ENCODE measurements around the gene HOPX. TPM values are rescaled to one million over a fixed set of nuclear protein-coding genes. Genes with fewer than 3 reads are reported as not detected.
"Not testable (repeated sequence)": the region's sequence is repeated elsewhere in the genome, so short reads cannot be mapped to it uniquely, and the experiment has no call there.

Gene HOPX
- 2.6 and 3.1 TPM in 2 replicates for total RNA-seq

GRCh38 chr4:56681158-56681852 lies at the start of gene HOPX:
Gene HOPX, minus strand, starts transcription at chr4:56681296. Its CDS starts 23,480 bp downstream, at chr4:56657816.
- DNase-seq: no peak

DNA sequence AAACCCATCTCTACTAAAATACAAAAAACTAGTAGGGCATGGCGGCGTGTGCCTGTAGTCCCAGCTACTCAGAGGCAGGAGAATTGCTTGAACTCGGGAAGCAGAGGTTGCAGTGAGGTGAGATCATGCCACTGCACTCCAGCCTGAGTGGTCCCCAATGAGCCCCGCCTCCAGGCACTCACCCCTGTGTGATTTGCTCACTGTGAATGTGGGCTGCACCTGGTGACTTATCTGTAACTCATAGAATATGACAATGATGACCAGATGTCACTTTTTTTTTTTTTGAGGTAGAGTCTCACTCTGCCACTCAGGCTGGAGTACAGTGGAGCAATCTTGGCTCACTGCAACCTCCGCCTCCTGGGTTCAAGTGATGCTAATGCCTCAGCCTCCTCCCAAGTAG lies 49.0 kb upstream of the HOPX start:
- DNase-seq: no peak

- peak; percentile 43 for DNase-seq
Measured at GRCh38 chr4:56728512-56728911, 47.4 kb upstream of the HOPX start.

- DNase-seq: no peak
Measured at GRCh38 chr4:56727150-56727549, 46.1 kb upstream of the HOPX start.

DNA sequence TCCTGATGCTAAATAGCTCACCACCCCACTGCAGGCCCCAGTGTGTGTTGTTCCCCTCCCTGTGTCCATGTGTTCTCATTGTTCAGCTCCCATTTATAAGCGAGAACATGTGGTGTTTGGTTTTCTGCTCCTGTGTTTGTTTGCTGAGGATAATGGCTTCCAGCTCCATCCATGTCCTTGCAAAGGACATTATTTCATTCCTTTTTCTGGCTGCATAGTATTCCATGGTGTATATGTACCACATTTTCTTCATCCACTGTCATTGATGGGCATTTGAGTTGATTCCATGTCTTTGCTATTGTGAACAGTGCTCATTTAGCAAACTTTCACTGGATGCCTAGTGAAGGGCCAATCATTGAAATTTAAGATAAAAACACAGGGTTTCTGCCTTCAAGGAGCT lies 45.5 kb upstream of the HOPX start:
- not testable (repeated sequence) for DNase-seq

DNA sequence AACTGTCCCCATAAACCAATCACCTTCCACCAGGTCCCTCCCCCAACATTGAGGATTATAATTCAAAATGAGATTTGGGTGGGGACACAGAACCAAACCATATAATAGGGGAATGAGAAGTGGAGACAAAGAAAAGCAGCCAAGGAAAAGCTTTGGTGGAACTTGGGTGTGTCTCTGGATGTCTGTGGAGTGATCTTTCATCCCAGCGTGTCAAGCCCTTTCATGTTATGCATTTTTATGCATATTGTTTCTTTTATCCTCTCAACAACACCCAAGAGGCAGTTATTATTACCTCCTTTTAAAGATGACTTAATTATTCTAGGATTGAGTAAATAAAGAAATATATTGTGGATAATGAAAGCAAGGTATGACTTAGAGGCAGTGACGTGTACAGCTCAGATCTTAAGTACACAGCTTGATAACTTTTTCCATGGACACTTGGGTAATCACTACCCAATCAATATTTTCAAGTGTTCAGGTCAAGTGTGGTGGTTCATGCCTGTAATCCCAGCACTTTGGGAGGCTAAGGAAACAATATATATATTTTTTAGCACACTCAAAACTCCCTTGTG lies 42.6 kb upstream of the HOPX start:
- DNase-seq: no peak

- DNase-seq: peak; percentile 6
Measured at GRCh38 chr4:56723201-56723605, 42.1 kb upstream of the HOPX start.

GRCh38 chr4:56708146-56708545 lies 27.1 kb upstream of the HOPX start:
- no peak for DNase-seq

GRCh38 chr4:56705966-56706365 lies 24.9 kb upstream of the HOPX start:
- DNase-seq: no peak

GRCh38 chr4:56705334-56705733 lies 24.2 kb upstream of the HOPX start:
- DNase-seq: no peak

DNA sequence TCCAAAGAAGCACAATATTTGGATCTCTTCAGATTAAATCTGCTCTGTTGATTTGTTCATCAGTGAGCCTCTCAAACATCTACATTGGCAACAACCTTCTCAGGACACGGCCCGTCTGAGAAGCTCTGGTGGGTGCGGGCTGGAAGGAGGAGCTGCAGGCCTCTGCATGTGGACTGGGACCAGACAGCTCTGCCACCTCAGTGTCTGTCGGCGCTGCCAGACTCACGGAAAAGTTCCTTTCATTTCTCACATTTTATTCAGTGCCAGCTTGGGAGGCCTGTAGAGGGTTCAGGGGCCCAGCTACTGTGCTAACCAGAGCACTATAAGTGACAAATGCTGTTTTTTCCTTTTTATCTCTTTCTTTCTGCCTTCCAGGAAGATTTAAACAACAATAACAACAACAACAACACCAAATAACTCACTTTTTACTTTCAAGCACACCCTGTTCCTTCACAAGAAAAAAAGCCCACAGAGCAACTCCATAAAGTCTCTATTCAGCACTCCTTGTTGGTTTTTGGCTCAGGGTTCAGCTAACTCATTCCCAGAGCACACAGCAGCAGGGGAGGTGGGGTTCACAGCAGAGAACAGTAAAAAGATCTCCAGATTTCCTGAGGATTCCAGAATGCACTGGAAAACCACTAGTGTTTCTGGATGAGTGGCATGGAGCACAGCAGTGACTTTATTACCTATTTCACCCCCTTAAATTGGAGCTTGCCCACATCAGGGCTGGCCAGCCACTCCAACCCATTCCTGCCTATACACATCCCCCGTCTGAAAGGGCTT lies 23.2 kb upstream of the HOPX start:
- DNase-seq: no peak

DNA sequence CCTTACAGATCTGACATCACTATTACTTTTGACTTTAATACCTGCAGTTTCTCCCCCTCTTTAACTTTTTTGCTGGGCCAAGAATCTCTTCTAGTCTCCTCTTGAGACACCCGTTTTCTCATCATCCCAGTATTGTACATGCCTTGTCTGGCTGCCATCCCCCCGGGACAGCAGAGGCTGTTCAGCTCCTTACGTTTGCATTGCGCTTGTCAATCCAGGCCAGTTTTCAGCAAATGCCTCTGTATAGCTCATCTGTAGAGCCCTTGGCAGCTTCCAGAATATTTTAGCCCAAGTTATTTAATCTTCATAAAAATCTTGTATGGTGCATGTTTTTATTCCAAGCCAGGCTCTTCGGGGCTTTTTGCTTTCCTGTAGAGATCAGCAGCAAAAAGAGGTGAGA lies 22.3 kb upstream of the HOPX start:
- no peak for DNase-seq

DNA sequence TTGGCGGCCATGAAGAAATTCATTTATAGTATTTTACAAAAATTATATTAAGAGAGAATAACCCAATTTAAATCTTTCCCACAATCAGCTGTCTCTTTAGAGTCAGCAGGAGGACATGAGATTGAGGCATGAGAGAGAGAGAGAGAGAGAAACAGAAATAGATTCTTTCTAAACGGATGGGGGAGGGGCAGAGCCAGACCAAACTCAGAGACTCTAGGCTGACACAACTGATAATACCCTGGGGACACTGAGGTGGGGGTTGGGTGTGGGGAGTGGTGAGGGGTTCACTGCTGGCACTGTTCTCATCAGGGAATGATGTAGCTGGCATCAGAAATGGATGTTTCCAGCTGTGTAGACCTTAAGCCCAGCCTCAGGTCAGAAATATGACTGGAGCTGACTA lies 20.5 kb upstream of the HOPX start:
- DNase-seq: no peak

- DNase-seq: no peak
Measured at GRCh38 chr4:56701161-56701480, 20.0 kb upstream of the HOPX start.

DNA sequence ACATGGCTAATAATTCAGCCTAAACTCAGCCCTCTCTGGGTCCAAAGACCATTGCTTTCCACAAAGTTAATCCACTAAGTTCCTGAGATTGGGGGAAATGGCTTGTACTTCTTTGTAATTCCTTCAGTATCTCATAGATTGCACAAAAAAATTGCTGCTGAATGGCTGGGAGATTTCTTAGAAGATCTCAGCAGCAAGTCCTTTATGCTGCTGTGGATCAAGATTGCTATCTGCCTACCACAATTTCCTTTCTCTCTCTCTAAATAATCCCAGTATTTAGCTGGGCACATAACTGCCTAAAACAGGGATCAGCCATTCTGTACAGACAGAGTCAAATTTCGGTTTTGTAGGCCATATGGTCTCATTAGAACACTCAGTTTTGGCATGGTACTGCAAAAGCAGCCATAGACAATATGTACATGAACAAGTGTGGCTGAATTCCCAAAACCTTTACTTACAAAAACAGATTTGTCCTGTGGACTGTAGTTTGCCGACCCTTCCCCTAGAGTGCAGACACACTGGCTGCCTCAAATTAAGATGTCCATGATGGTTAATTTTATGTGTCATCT lies 18.5 kb upstream of the HOPX start:
- DNase-seq: no peak

- no peak for DNase-seq
Measured at GRCh38 chr4:56698329-56698728, 17.2 kb upstream of the HOPX start.

DNA sequence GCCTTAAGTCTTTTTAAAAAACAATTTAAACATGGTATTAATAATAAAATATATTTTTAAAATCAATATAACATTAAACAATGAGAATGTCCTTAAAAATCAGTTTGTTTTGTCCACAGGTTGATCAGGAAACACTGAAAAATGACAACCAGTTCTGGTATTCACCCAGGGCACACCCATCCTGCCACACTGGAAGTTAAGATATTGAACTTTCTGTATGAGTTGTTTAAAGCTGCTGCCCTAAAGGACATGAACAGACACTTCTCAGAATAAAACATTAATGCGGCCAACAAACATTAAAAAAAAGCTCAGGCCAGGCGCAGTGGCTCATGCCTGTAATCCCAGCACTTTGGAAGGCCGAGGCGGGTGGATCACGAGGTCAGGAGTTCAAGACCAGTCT lies 15.0 kb upstream of the HOPX start:
- no peak for DNase-seq

GRCh38 chr4:56693476-56693875 lies 12.4 kb upstream of the HOPX start:
- DNase-seq: not testable (repeated sequence)

DNA sequence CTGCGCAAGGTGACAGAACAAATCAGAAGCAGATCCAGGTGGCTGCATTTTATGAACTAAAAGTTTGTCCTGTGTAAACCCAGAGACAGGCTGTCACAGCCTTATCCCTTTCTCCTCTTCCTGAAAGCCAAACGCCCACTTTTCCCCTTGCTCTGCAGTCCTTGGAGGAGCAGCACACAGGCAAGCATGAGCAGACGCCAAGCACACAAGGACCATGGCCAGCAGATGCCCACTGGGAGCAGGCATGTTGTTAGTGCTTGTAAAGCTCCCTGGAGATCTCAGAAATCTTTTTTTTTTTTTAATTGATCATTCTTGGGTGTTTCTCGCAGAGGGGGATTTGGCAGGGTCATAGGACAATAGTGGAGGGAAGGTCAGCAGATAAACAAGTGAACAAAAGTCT lies 11.5 kb upstream of the HOPX start:
- no peak for DNase-seq

DNA sequence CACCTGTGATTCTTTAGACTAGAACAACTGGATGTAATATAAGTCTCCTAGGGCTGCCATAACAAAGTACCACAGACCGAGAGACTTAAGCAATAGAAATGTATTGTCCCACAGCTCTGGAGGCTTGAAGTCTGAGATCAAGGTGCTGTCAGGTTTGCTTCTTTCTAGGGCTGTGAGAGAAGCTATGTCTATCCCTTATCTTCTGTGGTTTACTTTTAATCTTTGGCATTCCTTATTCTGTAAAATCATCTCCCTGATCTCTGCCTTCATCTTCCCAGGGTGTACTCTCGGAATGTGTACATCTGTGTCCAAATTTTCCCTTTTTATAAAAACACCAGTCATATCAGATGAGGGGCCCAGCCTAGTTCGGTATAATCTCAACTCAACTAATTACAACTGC lies 10.3 kb upstream of the HOPX start:
- no peak for DNase-seq

- no peak for DNase-seq
Measured at GRCh38 chr4:56690393-56690792, 9.3 kb upstream of the HOPX start.

DNA sequence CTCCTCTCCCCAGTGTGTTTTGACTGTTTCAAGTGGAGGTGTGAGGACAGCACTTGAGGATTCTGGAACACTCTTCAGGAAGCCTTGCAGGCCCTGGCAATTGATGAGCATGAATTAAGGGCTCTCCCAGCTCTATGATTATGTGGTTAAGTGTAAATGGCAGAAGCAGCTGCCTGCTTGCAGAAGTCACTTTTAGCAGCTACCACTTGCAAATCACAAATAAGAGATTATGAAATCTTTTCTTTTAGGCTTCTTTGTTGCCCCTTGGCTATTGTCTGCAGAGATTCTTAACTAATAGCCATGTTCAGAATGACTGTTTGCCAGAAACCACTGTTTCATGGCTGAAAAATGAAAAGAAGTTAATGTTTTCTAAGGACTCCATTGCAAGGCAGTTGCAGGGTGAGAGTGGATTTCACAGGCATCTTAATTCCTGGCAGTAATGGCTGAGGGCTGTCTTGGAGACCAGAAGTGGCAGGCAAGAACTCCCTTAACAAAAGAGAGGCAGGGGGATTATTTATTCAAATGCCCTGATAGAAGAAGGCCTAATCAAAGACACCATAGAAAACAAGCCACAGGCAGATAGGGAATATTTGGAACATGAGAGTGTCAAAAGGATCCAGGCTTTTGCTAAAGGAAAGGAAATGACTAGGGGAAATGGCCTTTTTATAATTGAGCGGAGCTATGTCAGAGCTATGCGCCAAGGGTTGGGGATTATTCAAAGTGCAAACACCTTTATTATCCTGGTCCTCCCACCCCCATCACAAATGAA lies 8.3 kb upstream of the HOPX start:
- DNase-seq: peak; percentile 40

GRCh38 chr4:56688094-56688647 lies 7.1 kb upstream of the HOPX start:
- no peak for DNase-seq
